Natural killer cell (primary cell): Measurements from ENCODE around the gene CCDC17. TPM values are rescaled to one million over a fixed set of nuclear protein-coding genes. Genes with fewer than 3 reads are reported as not detected.
A peak's percentile ranks its signal among the peaks of the same experiment; 100 is the strongest.

Experiments
- ATAC-seq, 3 donors: fragments of 150-1000 bp in 2 of 3; fragments of 200-7000 bp in 1 of 3; cut with Tn5 transposase; 1 replicate in 1 of 3; 2 replicates in 2 of 3; pipeline ENCODE4 v1.10.0; 2021; ENCODE audit warnings: mild to moderate bottlenecking in 2 of 3, moderate library complexity in 2 of 3
- DNase-seq, 2 donors: peaks; one replicate each; pipeline versions ENCODE4 v3.0.0 to v3.0.0-alpha.2; 2013 to 2021; ENCODE audit warnings: mixed read lengths in 1 of 2
- H3K27ac ChIP-seq: one replicate; pipeline ENCODE4 v1.5.1; 2013; ENCODE audit warnings: mild to moderate bottlenecking, low read length
- H3K27me3 ChIP-seq: one replicate; pipeline ENCODE4 v1.6.1; 2013; ENCODE audit warnings: low read length; ENCODE audit not compliant: control insufficient read depth, insufficient read depth
- H3K36me3 ChIP-seq: one replicate; pipeline ENCODE4 v1.6.1; 2013; ENCODE audit warnings: low read length; ENCODE audit not compliant: control insufficient read depth, insufficient read depth
- H3K4me1 ChIP-seq: one replicate; pipeline ENCODE4 v1.6.1; 2013; ENCODE audit warnings: low read length; ENCODE audit not compliant: control insufficient read depth, insufficient read depth
- H3K4me3 ChIP-seq: one replicate; pipeline ENCODE4 v1.5.1; 2013; ENCODE audit warnings: low read length
- H3K9me3 ChIP-seq: one replicate; pipeline ENCODE4 v1.6.1; 2013; ENCODE audit warnings: low read length; ENCODE audit not compliant: control insufficient read depth, insufficient read depth
- H3K27ac Mint-ChIP-seq, 2 donors: one replicate each; pipeline ENCODE4 v1.8.0; 2022; ENCODE audit warnings: mild to moderate bottlenecking in 2 of 2, mixed read lengths in 2 of 2, moderate library complexity in 1 of 2
- H3K27me3 Mint-ChIP-seq, 2 donors: one replicate each; pipeline ENCODE4 v1.8.0; 2022; ENCODE audit warnings: low read depth in 2 of 2, mixed read lengths in 2 of 2
- H3K36me3 Mint-ChIP-seq: one replicate; pipeline ENCODE4 v1.8.0; 2022; ENCODE audit warnings: mixed read lengths
- H3K4me1 Mint-ChIP-seq, 2 donors: one replicate each; pipeline ENCODE4 v1.8.0; 2022; ENCODE audit warnings: mixed read lengths in 2 of 2
- H3K4me3 Mint-ChIP-seq: one replicate; pipeline ENCODE4 v1.8.0; 2022; ENCODE audit warnings: mild to moderate bottlenecking, moderate library complexity, mixed read lengths
- H3K9me3 Mint-ChIP-seq, 2 donors: one replicate each; pipeline ENCODE4 v1.8.0; 2022; ENCODE audit warnings: mixed read lengths in 2 of 2
- WGBS: methylation state at CpG from one replicate; pipeline ENCODE4 v1.1.7; 2013; ENCODE audit warnings: missing lambda C conversion rate; ENCODE audit not compliant: insufficient coverage; 5-methylcytosine and 5-hydroxymethylcytosine counted together
- intact Hi-C: fragments of 100-400 bp; cut with micrococcal nuclease; formaldehyde crosslinking; loops from one replicate; pipeline ENCODE4 v1.14.2; 2022
- total RNA-seq, 4 donors: library from RNA; stranded (reverse); fragments of 120-200 nt in 1 of 4; gene quantifications; one replicate each; pipeline versions ENCODE4 v1.2.3 to v1.2.4, GENCODE V29; 2013 to 2022
- TF ChIP-seq, protein P1 (sequence below): fragments of 200-600 bp; IDR thresholded peaks from one replicate; pipeline ENCODE4 v1.8.0; 2022; ENCODE audit warnings: antibody characterized with exemption

Gene CCDC17
- 1 to 10 TPM; 2.9 to 4.5 (median 3.3) TPM for total RNA-seq
- 3.4 TPM for total RNA-seq (2013)

DNA sequence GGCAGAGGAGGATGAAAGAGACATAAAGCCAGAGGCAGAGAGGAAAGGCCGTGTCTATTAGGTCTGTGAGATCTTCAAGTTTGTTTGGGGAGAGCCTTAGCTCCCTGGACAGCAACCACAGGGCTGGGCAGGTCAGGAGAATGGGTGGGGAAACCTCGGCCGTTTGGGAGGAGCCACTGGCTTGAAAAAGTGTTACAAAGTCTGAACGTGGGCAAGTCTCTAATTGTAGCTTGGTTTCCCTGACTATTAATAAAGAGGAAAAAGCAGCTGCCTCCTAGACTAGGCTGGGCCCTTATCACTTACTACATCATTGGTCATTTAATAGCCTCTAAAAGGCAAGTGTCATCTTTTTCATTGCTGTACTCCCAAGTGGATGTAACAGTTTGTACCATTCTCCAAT is at the start of gene CCDC17:
CCDC17 (minus strand) TSS at position 83 of the 400 bp plus-strand sequence. CDS start 145 bp downstream, outside the sequence.
- Histone ChIP-seq H3K36me3 (peaks cover 32% of the 10 kb centered on the region), H3K27me3 (no peaks in the 10 kb centered on the region), H3K27ac (no peak within 1 kb of the TSS), H3K4me1 (no peaks in the 10 kb centered on the region), H3K4me3 (no peak within 1 kb of the TSS), H3K9me3 (no peaks in the 10 kb centered on the region)
- whole genome bisulfite sequencing: 50% methylated on average over 4 of the region's 4 CpGs
- Mint-ChIP-seq H3K4me1 (peaks cover 0 to 11% of the 10 kb centered on the region in 2 donors), H3K36me3 (no peaks in the 10 kb centered on the region), H3K4me3 (no peak within 1 kb of the TSS), H3K27me3 (no peaks in the 10 kb centered on the region), H3K9me3 (no peaks in the 10 kb centered on the region), H3K27ac (peak within 1 kb of the TSS; percentile 57 to 75)
- intact Hi-C loops: no loop called here
- TF ChIP-seq, protein P1, sequence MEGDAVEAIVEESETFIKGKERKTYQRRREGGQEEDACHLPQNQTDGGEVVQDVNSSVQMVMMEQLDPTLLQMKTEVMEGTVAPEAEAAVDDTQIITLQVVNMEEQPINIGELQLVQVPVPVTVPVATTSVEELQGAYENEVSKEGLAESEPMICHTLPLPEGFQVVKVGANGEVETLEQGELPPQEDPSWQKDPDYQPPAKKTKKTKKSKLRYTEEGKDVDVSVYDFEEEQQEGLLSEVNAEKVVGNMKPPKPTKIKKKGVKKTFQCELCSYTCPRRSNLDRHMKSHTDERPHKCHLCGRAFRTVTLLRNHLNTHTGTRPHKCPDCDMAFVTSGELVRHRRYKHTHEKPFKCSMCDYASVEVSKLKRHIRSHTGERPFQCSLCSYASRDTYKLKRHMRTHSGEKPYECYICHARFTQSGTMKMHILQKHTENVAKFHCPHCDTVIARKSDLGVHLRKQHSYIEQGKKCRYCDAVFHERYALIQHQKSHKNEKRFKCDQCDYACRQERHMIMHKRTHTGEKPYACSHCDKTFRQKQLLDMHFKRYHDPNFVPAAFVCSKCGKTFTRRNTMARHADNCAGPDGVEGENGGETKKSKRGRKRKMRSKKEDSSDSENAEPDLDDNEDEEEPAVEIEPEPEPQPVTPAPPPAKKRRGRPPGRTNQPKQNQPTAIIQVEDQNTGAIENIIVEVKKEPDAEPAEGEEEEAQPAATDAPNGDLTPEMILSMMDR: no peak
- no peak for ATAC-seq
- DNase-seq: no peak

DNA sequence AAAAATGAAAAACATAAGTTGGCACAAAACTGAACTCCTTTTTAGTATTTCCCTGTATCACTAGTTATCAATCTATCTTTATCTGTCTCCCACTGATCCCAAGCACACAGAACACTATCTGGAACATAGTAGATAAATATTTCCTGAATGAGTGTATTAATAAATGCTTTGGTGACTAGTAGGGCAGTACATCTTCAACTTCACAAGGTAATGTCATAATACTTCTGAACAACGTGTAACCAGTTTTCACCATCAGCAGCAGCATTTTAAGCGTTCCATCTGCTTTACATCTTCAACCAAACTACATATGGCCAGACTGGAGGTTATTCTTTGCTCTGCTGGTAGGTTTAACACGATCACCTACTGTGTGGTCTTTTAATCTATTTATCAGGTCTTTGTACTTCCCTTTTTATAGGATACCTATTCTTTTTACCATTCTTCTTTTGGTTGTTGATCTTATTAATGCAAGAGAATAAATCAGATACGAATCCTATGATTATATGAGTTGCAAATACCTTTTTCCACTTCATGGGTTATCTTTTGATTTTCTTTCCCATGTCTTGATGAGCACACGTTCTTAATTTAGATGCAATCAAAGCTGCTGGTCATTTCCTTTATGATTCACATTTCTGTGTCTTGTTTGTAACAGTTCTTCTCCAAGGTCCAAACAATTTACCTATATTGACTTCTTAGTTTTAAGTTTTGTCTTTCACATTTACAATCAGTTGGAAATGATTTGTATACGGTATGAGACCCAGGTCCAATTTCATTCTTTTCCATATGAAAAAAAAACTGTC is 46.2 kb upstream of the CCDC17 start:
- no peak overlapping the region for H3K27ac ChIP-seq
- H3K36me3 Mint-ChIP-seq: no peaks in the 10 kb centered on the region
- no peaks in the 10 kb centered on the region for H3K9me3 Mint-ChIP-seq
- H3K4me3 ChIP-seq: no peak overlapping the region
- no peaks in the 10 kb centered on the region for H3K27me3 Mint-ChIP-seq
- TF ChIP-seq, protein P1: no peak
- DNase-seq: no peak
- H3K4me1 ChIP-seq: peaks cover 4% of the 10 kb centered on the region
- no peaks in the 10 kb centered on the region for H3K36me3 ChIP-seq
- WGBS: 77% methylated on average over 3 of the region's 6 CpGs
- H3K27me3 ChIP-seq: no peaks in the 10 kb centered on the region
- peak overlapping the region; percentile 40 to 44 for H3K27ac Mint-ChIP-seq
- no peaks in the 10 kb centered on the region for H3K9me3 ChIP-seq
- H3K4me1 Mint-ChIP-seq: peaks cover 57 to 76% of the 10 kb centered on the region in 2 donors
- no peak overlapping the region for H3K4me3 Mint-ChIP-seq
- no peak for ATAC-seq
- intact Hi-C loops: no loop called here

DNA sequence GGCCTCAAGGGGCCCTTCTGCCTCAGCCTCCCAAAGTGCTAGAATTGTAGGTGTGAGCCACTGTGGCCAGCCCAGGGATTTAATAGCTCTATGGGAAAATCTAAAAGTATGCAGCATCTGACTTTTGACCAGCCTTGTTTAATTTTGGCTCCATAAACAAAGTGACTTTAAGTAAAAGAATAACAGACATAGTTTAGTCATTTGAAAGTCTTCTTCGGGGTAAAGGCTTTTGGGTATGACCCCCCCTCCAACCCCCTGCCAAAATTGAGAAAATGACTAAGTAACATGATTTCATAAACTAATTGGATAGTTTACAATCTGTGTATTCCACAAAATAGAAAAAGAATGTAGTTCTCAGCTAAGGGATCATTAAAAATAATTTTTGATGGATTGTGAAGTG is 45.5 kb upstream of the CCDC17 start:
- Histone ChIP-seq H3K4me3 (no peak overlapping the region), H3K4me1 (peaks cover 4% of the 10 kb centered on the region), H3K9me3 (no peaks in the 10 kb centered on the region), H3K36me3 (no peaks in the 10 kb centered on the region), H3K27ac (no peak overlapping the region), H3K27me3 (no peaks in the 10 kb centered on the region)
- Mint-ChIP-seq H3K36me3 (no peaks in the 10 kb centered on the region), H3K9me3 (no peaks in the 10 kb centered on the region), H3K4me3 (no peak overlapping the region), H3K4me1 (peaks cover 59 to 74% of the 10 kb centered on the region in 2 donors), H3K27ac (peak overlapping the region in 1 of 2 donors; percentile 40), H3K27me3 (no peaks in the 10 kb centered on the region)
- no peak for ATAC-seq
- intact Hi-C loops: no loop called here
- TF ChIP-seq, protein P1: no peak
- WGBS: no CpG with 5 or more reads among the region's 1 CpG
- DNase-seq: no peak

DNA sequence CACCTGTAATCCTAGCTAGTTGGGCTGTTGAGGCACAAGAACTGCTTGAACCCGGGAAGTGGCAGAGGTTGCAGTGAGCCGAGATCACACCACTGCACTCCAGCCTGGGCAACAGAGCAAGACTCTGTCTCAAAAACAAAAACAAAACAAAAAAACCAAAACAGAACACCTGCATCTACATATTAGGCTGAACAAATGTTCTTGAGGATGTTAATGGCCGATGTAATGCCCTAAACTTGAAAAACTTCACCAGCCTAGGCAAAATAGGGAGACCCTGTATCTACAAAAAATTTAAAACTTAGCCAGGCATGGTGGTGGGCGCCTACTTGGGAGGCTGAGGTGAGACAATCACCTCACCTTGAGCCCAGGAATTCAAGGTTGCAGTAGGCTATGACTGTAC is 44.7 kb upstream of the CCDC17 start:
- Histone ChIP-seq H3K9me3 (no peaks in the 10 kb centered on the region), H3K27ac (no peak overlapping the region), H3K4me3 (no peak overlapping the region), H3K4me1 (peaks cover 4% of the 10 kb centered on the region), H3K36me3 (no peaks in the 10 kb centered on the region), H3K27me3 (no peaks in the 10 kb centered on the region)
- no peak overlapping the region for H3K4me3 Mint-ChIP-seq
- H3K9me3 Mint-ChIP-seq: no peaks in the 10 kb centered on the region
- intact Hi-C loops: no loop called here
- no peak for ATAC-seq
- peaks cover 55 to 70% of the 10 kb centered on the region in 2 donors for H3K4me1 Mint-ChIP-seq
- WGBS: 89% methylated on average over 4 of the region's 4 CpGs
- no peaks in the 10 kb centered on the region for H3K36me3 Mint-ChIP-seq
- no peak overlapping the region for H3K27ac Mint-ChIP-seq
- H3K27me3 Mint-ChIP-seq: no peaks in the 10 kb centered on the region
- DNase-seq: no peak
- TF ChIP-seq, protein P1: no peak
